ENCODE data around the gene PEPD.
"Not testable (repeated sequence)": the region's sequence is repeated elsewhere in the genome, so short reads cannot be mapped to it uniquely, and the experiment has no call there.

The PEPD gene

DNA sequence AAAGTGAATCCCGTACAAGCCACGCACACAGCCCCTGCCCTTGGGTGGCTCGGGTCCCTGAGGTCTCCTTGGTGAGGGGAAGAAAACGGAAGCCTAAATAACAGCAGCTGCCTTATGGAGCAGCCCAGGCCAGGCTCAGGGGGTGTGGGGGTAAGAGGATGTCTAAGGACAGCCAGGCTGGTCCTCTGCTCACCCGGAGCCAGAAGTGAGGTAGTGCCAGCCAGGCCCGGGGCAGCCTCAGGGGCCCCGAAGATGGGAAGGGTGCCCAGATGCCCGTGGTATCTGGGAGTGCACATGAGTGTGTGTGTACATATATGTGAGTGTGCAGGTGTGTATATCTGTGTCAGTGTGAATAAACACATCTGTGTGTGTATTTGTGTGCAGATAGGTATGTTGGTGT is 38.4 kb upstream of the PEPD start:
- TF ChIP-seq FOXM1 (IDR thresholded peaks at IDR 0.05; ENCODE audit: borderline replicate concordance) (no peak), BHLHE40 (IDR thresholded peaks at IDR 0.05; ENCODE audit: borderline replicate concordance) (no peak), L3MBTL2 (conservative IDR thresholded peaks at IDR 0.05) (no peak), CTBP1 (IDR thresholded peaks at IDR 0.05; ENCODE audit: borderline replicate concordance) (no peak), ARNT (IDR thresholded peaks at IDR 0.05) (no peak), SP1 (IDR thresholded peaks at IDR 0.05) (no peak)
- POLR2A ChIA-PET = no interaction called here
- CTCF ChIA-PET = no interaction called here
- DNase-seq (ENCODE audit: extremely low spot score) = no peak

- TF ChIP-seq FOXA1 (IDR thresholded peaks at IDR 0.05) (no peak), NFRKB (IDR thresholded peaks at IDR 0.05) (no peak), ARNT (IDR thresholded peaks at IDR 0.05) (no peak)
- no peak for DNase-seq (ENCODE audit: extremely low spot score)
- ChIA-PET CTCF (no interaction called here), POLR2A (no interaction called here)
These were observed 37.3 kb upstream of the PEPD start for GRCh38 chr19:33558856-33559255.

GRCh38 chr19:33558151-33558550 is 36.6 kb upstream of the PEPD start:
- TF ChIP-seq CTBP1 (IDR thresholded peaks at IDR 0.05; ENCODE audit: borderline replicate concordance) (no peak), BHLHE40 (IDR thresholded peaks at IDR 0.05; ENCODE audit: borderline replicate concordance) (no peak), ZNF384 (IDR thresholded peaks at IDR 0.05) (no peak), ARNT (IDR thresholded peaks at IDR 0.05) (no peak), HDGF (IDR thresholded peaks at IDR 0.05; ENCODE audit: borderline replicate concordance) (no peak), NFRKB (IDR thresholded peaks at IDR 0.05) (no peak)
- TF ChIP-seq, protein P1, sequence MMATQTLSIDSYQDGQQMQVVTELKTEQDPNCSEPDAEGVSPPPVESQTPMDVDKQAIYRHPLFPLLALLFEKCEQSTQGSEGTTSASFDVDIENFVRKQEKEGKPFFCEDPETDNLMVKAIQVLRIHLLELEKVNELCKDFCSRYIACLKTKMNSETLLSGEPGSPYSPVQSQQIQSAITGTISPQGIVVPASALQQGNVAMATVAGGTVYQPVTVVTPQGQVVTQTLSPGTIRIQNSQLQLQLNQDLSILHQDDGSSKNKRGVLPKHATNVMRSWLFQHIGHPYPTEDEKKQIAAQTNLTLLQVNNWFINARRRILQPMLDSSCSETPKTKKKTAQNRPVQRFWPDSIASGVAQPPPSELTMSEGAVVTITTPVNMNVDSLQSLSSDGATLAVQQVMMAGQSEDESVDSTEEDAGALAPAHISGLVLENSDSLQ (IDR thresholded peaks at IDR 0.05) = no peak
- no peak for DNase-seq (ENCODE audit: extremely low spot score)
- POLR2A ChIA-PET = no interaction called here
- CTCF ChIA-PET = no interaction called here

GRCh38 chr19:33557720-33558119 is 36.1 kb upstream of the PEPD start:
- ChIA-PET CTCF (no interaction called here), POLR2A (no interaction called here)
- TF ChIP-seq L3MBTL2 (conservative IDR thresholded peaks at IDR 0.05) (no peak), CTBP1 (IDR thresholded peaks at IDR 0.05; ENCODE audit: borderline replicate concordance) (no peak), HDGF (IDR thresholded peaks at IDR 0.05; ENCODE audit: borderline replicate concordance) (no peak), TARDBP (IDR thresholded peaks at IDR 0.05) (no peak), FOXK2 (IDR thresholded peaks at IDR 0.05) (no peak), NFRKB (IDR thresholded peaks at IDR 0.05) (no peak), LEF1 (IDR thresholded peaks at IDR 0.05; ENCODE audit: borderline replicate concordance) (no peak)
- no peak for DNase-seq (ENCODE audit: extremely low spot score)

GRCh38 chr19:33557196-33557595 is 35.6 kb upstream of the PEPD start:
- no peak for DNase-seq (ENCODE audit: extremely low spot score)
- ChIA-PET POLR2A (no interaction called here), CTCF (no interaction called here)
- no peak for TF ChIP-seq NFRKB (IDR thresholded peaks at IDR 0.05)
- no peak for TF ChIP-seq FOXA1 (IDR thresholded peaks at IDR 0.05)
- TF ChIP-seq HDGF (IDR thresholded peaks at IDR 0.05; ENCODE audit: borderline replicate concordance) = no peak
- TF ChIP-seq FOXM1 (IDR thresholded peaks at IDR 0.05; ENCODE audit: borderline replicate concordance) = no peak
- TF ChIP-seq, protein P1 (IDR thresholded peaks at IDR 0.05) = no peak
- no peak for TF ChIP-seq ARNT (IDR thresholded peaks at IDR 0.05)
- TF ChIP-seq SUZ12 (IDR thresholded peaks at IDR 0.05) = no peak

DNA sequence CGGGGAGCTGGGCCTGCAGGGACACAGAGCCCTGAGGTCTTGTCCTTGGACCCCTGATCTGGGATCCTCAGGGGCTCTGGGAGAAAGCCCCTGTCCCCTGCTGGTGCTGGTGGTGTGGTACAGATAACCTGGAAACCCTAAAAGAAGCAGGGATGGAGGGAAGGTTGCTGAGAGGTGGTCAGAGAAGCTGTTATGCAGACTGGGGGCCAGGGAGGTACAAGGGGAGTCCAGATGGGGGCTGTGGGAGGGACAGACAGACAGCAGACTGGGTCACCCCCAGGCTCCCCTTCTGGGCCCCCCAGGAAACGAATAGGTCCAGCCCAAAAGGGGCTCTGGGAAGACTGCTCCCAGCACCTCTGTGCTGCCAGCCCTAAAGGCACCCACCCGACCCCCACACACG is 34.7 kb upstream of the PEPD start:
- no peak for DNase-seq (ENCODE audit: extremely low spot score)
- ChIA-PET POLR2A (no interaction called here), CTCF (no interaction called here)
- no peak for TF ChIP-seq SP1 (IDR thresholded peaks at IDR 0.05)
- no peak for TF ChIP-seq ARNT (IDR thresholded peaks at IDR 0.05)
- no peak for TF ChIP-seq NFRKB (IDR thresholded peaks at IDR 0.05)
- TF ChIP-seq TARDBP (IDR thresholded peaks at IDR 0.05) = no peak

GRCh38 chr19:33555726-33556125 is 34.1 kb upstream of the PEPD start:
- POLR2A ChIA-PET; CTCF ChIA-PET; DNase-seq (ENCODE audit: extremely low spot score): not testable (repeated sequence)

DNA sequence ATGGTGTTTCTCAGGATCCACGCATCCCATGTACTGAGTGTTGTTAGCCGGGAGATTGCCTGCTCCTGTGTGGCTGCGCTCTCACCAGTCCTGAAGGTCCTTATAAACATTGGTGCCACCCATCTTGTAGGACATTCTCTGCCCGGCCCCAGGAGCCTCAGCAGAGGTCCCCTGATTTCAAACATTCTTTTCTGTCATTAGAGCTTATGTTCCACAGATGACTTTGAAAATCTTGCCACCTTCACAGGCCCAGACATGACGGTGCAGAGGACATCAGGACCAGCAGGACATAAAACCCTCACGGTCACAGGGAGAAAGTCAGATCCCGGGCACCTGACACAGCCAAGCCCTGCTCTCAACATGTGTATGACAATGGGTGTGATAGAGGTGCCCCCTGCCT is 33.2 kb upstream of the PEPD start:
- DNase-seq (ENCODE audit: extremely low spot score) = no peak
- ChIA-PET CTCF (no interaction called here), POLR2A (no interaction called here)
- TF ChIP-seq, protein P1 (IDR thresholded peaks at IDR 0.05) = no peak
- TF ChIP-seq FOXA1 (IDR thresholded peaks at IDR 0.05) (no peak), ARNT (IDR thresholded peaks at IDR 0.05) (no peak), HDGF (IDR thresholded peaks at IDR 0.05; ENCODE audit: borderline replicate concordance) (no peak), ELF4 (IDR thresholded peaks at IDR 0.05) (no peak)

All from HEK293T (cell line).